B cell (primary cell): ENCODE measurements around the gene LHCGR.

Experiments
- EZH2 ChIP-seq: IDR thresholded peaks from 2 replicates; pipeline ENCODE4 v1.6.1; 2012; ENCODE audit warnings: borderline replicate concordance, low read depth, mild to moderate bottlenecking, moderate library complexity, low read length; ENCODE audit not compliant: insufficient read depth, poor library complexity, severe bottlenecking
- TF ChIP-seq, protein P1 (sequence below): fragments of 200-600 bp; IDR thresholded peaks from one replicate; pipeline ENCODE4 v1.8.0; 2022; ENCODE audit warnings: antibody characterized with exemption, mild to moderate bottlenecking

DNA sequence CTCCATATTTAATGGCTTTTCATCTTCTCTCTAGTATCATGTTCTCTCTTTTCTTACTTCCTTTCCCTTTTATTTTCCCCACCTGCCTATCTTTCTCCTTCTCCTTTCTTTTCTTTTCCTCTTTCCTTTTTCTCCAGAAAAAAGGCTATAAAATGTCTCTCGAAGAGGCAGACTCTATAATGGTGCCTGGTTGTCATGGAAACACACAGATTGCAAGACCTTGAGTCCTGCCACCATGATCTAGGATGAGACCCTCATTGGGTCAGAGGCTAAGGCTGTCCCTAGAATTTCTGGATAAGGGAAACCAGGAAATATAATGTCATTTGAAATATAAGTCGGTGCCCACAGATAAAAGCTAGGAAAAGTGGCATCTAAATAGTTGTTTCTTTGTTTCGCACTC, 36.5 kb upstream of the LHCGR start:
- TF ChIP-seq, protein P1, sequence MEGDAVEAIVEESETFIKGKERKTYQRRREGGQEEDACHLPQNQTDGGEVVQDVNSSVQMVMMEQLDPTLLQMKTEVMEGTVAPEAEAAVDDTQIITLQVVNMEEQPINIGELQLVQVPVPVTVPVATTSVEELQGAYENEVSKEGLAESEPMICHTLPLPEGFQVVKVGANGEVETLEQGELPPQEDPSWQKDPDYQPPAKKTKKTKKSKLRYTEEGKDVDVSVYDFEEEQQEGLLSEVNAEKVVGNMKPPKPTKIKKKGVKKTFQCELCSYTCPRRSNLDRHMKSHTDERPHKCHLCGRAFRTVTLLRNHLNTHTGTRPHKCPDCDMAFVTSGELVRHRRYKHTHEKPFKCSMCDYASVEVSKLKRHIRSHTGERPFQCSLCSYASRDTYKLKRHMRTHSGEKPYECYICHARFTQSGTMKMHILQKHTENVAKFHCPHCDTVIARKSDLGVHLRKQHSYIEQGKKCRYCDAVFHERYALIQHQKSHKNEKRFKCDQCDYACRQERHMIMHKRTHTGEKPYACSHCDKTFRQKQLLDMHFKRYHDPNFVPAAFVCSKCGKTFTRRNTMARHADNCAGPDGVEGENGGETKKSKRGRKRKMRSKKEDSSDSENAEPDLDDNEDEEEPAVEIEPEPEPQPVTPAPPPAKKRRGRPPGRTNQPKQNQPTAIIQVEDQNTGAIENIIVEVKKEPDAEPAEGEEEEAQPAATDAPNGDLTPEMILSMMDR = no peak
- TF ChIP-seq EZH2 = no peak
